Renal cortex interstitium (tissue), 11 donors: ENCODE data around the gene ASXL1. TPM values are rescaled to one million over a fixed set of nuclear protein-coding genes. Genes with fewer than 3 reads are reported as not detected.
"Not testable (repeated sequence)": the region's sequence is repeated elsewhere in the genome, so short reads cannot be mapped to it uniquely, and the experiment has no call there.

ENCODE experiments used
- DNase-seq, 11 donors: peaks; one replicate each; pipeline ENCODE4 v3.0.0-alpha.2; 2013; ENCODE audit warnings: low read depth in 9 of 11, low spot score in 4 of 11; ENCODE audit errors: extremely low read depth in 1 of 11
- polyA plus RNA-seq, 3 donors: library from polyadenylated mRNA; unstranded; fragments of 120-200 nt; gene quantifications; one replicate each; pipeline ENCODE4 v1.2.1, GENCODE V29; 2013; ENCODE audit not compliant: insufficient read length in 3 of 3

The ASXL1 gene
- polyA plus RNA-seq, 3 donors: 61.9 to 78.5 (median 72.4) TPM

DNA sequence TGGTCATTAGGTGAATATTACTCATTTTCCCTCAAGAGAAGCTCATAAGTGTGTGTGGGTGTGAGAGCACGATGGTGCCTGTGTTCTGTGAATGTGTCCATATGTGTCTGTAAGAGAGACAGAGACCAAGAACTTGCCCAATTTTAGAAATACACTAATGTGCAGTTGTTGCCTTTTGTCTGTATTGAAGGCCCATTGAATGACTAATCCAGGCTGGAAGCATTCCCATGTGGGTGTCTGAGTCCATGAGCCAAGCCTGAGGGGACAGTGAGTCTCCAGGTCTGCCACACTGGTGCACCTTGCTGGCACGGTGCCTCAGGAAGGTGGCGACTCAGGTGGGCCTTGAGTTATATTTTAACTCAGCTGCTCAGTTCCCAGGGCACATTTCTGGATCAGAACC is 25.5 kb upstream of the ASXL1 start:
- DNase-seq: no peak

DNA sequence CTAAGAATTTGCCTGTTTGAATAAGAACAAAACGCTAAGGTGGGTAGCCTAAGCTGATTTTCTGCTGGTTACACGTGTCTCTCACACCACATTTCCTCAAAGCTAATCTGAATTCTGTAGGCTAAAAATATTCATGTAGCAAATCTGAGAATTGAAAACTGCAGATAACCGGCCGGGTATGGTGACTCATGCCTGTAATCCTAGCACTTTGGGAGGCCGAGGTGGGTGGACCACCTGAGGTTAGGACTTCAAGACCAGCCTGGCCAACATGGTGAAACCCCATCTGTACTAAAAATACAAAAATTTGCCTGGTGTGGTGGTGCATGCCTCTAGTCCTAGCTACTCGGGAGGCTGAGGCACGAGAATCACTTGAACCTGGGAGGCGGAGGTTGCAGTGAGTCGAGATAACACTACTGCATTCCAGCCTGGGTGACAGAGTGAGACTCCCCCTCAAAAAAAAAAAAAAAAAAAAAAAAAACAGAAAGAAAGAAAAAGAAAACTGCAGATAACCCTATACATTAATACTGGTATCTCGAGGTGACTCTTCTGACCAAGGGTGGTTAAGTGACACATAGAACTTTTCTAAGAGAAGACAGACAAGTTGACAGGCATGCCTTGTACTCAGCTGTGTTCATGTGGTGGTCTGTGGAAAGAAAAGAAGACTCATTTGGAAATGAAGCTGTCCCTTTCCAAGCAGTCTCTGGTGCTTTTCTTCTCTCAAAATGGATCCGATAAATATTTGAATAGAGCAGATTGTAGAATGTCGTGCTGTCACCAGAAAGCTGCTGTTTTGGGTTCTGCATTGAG is 24.7 kb upstream of the ASXL1 start:
- DNase-seq: no peak

DNA sequence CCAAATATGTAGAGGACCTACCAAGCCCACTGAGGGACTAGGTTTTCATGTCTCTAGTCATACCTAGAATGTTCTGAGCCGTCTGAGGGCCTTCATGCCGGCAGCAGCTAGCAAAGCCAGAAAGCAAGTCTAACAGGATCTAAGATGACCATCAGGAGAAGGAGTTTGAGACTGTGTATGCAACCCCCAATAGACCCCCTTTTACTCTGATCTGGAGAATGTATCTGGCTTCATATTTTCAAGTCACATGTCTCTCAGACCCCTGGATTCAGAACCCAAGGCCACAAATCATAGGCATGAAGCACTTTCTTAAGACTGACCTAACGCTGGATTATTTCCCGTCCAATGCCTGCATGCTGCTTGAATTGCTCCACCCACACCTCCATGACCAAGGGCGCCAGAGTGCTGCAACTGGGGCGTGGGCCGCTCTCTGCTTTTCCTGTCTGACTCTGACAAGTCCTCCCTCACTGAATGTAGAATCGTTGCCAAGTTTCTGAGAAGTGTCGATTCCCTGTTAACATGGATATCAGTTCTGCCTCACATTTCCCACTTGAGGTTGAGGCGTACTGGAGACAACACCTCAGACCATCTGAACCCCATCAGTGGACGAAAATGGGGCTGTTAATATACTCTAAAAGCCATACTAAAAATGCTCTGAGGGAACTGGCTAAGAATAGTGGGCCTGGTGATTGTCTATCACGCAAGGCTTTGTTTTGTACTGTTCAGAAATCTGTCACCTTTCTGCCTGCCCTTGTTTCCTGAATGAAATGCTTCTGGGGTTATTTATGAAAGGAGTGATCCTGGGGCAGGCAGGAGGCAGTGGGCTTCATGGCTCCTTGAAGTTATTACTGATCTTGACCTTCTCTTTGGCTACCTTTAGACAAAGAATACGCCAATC is 23.9 kb upstream of the ASXL1 start:
- DNase-seq: no peak

DNA sequence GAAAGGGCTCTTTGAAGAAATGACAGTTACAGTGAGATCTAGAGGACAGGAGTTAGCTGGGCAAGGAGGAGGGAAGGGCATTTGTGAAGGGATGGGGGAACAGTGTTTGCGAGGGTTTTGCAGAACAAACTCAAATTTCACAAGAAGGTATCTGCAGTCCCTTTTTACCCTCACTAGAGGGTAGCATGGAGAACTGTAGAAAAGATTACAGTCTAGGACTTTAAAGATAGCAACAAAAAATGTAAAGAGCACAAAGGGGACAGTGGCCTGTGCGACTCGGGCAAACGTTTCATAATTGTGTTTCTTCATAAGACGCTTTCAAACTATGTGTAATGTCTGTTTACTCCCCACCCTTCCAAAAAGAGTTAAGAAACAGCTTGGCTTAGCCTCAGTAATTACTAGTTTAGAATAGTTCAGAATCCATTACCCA is 21.2 kb upstream of the ASXL1 start:
- peak in 1 of 11 donors; percentile 38 for DNase-seq

DNA sequence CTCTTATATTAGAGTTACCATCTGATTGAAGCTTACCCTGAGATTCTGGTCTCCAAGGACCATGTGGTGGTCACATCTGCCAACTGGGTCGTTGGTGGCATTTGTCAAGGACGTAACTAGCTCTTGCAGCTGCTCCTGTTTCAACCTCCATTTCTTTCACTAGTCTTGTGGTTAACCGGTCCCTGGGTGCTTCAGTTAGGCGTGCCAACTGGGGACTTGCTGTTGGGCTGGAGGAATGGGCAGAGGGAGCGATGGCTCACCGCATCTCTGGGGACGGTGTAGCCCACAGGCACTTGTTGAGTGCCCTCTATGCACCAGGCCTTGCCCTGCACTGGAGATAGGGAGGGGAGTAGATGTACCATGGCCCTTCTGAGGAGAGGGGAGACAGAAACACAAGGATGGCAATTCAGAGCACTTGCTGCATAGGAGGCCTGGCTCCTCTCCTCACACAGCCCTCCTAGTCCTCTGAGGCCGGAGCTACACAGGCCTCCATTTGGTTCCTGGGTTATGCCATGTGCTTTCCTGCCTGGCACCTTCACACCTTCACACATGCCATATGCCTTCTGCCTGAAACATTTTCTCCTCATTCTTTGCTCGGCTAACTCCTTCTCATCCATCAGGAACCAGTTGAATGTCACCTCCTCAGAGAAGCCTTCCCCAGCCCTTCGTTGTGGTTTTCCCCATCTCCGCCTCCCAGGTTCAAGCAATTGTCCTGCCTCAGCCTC is 20.0 kb upstream of the ASXL1 start:
- no peak for DNase-seq

DNA sequence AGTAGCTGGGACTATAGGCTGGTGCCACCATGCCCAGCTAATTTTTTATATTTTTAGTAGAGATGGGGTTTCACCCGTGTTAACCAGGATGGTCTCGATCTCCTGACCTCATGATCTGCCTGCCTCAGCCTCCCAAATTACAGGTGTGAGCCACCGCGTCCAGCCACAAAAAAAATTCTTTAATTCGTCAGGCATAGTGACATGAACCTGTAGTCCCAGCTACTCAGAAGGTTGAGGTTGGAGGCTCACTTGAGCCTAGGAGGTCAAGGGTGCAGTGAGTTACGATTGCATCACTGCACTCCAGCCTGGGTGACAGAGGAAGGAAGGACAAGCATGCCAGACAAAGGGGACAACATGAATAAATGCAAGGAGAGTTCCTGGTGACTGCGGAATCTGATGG is 19.5 kb upstream of the ASXL1 start:
- no peak for DNase-seq

DNA sequence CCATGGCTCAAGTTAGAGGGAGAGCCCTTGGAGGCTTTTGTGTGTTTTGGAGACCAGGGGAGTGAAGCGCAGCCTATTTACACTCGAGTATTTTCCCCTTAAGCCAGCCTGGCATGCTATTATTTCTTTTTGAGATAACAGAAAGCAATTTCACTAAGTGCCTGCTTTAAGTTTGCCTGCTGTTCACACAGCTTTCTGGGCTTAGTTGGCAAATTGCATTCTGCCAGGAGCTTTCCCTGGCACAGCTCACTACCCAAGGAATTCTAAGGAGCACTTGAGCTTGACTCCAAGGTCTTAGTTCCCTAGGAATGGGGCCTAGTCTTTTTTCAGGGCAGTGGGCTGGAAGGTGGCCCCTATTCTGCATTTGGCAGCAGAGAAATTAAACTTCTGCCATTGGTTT is 19.0 kb upstream of the ASXL1 start:
- DNase-seq: no peak

DNA sequence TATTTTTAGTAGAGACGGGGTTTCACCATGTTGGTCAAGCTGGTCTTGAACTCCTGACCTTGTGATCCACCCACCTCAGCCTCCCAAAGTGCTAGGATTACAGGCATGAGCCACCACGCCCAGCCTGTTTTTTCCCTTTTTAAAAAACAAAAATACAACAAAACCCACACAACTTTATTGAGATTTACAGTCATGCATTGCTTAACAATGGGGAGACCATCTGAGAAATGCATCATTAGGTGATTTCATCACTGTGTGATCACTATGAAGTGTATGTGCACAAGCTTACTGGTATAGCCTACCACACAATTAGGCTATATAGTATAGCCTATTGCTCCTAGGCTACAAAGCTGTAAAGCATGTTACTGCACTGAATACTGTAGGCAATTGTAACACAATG is 17.1 kb upstream of the ASXL1 start:
- DNase-seq: not testable (repeated sequence)

DNA sequence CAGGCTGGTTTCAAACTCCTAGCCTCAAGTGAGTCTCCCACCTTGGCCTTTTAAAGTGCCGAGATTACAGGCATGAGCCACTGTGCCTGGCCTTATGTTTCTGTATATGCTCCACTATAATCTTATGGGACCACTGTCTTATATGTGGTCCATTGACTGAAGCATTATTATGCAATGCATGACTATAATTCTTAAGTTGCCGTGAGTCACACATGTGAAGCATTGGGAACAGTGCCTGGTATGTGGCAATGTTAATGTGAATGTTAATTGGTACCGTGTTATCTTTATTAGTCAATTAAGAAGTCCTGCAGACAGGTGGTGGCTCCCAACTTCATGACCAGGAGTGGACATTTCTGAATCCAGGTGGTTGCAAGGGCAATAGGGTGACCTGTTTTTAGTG is 14.7 kb upstream of the ASXL1 start:
- no peak for DNase-seq

DNA sequence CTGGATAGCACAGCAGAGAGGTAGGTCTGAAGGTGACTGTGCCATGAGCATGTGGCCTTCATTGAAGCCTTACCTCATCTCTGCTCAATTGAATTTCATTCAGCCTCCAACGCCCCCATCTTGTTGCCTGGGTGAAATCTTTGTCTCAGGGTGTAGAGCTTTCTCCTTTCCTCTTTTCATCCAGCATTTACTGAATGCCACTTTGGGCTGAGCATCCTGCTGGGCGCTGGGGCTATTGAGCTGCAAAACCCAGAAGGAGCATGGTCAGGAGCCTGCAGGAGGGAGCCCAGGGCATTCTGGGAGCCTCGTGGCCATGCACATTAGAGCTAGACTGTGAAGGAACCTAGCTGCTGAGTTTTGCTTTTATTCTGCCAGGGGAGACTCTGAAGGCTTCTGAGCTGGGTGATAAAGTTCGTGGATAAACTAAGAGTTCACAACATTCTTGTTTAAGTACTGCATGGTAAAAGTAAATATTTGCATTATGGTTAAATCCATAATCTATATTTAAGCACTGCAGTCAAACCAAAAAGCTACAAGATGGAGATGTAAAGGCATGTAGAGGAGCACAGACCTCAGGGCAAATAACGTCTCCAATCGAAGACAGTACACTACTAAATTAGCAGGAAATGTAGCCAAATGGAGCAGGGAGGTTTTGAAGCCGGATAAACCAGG is 13.2 kb upstream of the ASXL1 start:
- no peak for DNase-seq

DNA sequence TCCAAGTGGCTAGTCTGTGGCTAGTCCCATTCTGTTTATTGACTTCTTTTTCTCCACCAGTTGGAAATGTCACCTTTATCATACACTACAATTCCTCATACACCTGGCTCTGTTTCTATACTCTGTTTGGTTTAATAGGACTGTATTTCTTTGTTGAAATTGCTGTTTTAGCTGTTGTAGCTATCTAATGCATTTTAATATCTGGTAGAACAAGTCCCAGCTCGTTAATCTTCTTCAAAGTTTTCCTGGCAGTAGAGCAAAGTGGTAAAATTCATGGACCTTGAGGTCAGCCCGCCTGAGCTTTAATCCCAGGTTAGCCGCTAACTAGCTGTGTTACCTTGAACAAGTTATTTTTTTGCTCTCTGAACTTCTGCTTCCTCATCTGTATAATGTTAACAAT is 9.9 kb upstream of the ASXL1 start:
- DNase-seq: no peak

DNA sequence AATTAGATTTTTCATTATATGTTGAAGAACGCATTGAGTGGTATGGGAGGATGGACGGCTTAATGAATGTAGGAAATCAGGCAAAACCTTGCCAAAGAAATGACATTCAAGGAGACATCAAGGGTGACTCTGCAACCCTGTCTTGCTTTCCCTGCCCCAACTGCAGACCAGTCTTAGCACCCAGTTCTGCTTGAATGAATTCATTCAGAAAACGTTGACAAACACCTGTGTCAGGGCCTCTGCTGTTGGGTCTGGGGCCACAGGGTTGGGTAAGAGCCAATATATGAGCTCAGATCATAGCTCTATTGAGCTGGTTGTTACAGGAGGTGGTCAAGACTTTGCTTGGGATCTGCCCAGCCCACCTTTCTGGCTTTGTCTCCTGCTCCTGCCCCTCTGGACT is 7.7 kb upstream of the ASXL1 start:
- no peak for DNase-seq

DNA sequence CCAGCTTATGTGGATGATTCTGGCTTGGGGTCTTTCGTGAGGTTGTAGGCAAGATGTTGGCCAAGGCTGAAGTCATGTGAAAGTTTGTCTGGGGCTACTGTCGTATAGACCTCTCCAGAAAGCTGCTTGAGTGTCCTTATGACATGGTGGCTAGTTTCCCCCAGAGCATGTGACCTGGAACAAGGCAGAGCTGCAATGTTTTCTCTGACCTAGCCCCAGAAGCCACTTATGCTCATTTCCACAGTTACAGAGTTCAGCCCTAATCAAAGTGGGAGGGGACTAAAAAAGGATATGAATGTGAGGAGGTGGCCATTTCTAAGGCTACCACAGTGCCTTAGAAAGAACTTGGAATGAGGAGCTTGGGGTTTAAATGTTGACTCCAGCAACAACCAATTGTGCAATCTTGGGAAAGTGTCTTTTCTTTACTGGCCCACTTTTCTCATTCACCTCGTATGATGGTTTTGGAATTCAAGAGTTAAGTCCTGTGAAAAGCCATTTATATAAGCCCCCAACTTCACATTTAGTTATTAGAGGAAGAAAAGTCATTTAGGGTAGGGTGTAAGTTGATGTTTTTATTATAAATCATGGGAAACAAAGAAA is 5.9 kb upstream of the ASXL1 start:
- DNase-seq: no peak

DNA sequence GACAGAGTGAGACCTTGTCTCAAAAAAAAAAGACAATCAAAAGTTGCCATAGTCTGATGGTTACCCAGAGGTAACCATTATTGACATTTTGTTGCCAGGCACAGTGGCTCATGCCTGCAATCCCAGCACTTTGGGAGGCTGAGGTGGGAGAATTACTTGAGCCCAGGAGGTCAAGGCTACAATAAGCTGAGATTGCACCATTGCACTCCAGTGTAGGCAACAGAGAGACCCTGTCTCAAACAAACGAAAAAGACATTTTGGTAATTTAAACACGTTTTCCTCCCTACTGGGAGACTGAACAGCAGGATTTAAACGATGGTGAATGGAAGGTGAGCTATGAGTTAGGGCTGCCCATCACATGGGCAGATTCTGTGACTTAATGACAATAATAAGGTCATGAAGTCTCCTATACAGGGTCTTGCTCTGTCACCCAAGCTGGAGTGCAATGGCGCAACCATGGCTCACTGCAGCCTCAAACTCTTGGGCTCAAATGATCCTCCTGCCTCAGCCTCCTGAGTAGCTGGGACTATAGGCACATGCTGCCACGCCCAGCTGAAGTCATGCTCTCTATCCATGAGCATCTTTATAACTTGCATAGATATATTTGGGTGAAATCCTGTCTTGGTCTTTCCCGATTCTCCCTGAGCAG is 4.2 kb upstream of the ASXL1 start:
- no peak for DNase-seq

DNA sequence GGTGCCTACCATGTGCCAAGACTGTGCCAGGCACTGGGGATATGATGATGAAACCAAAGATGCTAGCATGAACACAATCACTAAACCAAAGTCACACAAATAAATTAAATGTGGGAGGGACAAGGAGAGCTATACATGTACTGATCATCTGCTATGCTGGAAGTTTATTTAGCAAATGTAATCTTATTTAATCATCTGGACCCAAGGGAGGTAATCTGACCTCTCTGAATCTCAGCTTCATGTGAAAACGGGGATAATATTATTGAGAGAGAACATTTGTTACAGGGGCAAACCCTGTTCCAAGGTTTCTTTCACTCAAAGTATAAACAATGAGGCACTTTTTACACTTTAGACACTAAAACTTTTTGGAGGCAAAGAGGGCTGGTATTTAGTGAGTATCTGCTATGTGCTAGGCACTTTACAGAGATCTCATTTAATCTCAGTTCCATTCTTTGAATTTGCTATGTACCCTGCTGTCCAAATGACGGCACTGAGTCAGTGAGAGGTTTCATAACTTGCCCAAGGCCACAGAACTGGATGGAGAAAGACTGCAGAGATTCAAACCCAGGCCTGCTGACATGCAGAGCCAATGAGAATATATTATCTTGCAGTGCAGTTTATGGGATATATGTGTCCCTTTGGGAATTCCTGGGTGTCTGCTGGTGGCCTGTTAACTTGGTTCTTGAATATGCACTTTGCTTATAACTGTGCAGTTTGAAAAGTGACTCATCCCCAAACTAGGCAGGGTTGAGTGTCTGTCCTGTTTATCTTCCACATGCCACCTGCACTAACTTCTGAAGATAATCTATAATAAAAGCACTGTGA is 3.3 kb upstream of the ASXL1 start:
- DNase-seq: no peak

DNA sequence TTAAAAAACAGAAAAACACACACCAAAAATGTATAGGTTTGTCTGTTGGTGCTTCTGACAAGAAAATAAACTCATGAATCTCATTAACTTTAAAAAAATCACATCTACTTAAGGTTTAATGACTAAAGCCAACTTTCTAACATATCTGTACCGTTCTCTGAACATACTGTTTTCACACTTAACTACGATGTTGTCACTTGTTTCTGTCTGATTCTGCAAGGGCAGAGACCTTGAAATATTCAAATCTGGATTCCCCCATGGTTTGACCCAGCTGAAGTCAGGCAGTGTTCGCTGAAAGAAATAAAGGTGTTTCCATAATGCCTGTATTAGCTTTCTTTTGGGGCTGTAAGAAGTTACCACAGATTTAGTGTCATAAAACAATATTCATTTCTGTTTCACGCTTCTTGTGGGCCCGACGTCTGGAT is 2.7 kb upstream of the ASXL1 start:
- DNase-seq: no peak

DNA sequence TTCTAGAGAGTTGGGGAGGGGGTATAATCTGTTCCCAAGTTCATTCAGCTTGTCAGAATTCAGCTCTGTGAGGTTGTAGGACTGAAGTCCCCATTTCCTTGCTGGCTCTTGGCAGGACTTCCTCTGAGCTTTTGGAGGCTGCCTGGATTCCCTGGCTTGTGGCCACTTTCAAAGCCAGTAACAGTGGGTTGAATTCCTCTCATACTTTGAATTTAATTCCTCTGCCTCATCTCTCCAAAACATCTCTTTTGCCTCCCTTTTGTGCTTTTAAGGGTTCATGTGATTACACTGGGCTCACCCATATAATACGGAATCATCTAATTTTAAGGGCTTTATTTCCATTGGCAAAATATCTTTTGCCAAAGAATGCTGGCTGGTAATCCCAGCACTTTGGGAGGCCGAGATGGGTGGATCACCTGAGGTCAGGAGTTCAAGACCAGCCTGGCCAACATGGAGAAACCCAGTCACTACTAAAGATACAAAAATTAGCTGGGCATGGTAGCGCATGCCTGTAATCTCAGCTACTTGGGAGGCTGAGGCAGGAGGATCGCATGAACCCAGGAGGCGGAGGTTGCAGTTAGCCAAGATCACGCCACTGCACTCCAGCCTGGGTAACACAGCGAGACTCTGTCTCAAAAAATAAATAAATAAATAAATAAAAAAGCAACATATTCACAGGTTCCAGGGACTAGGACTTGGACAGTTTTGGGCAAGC is 2.1 kb upstream of the ASXL1 start:
- DNase-seq: not testable (repeated sequence)
